Loucy (cell line): ENCODE data around the gene SCARF2.

Source experiments
- EZH2phosphoT487 ChIP-seq: fragments of 200-600 bp; IDR thresholded peaks from 2 replicates; pipeline ENCODE4 v1.6.1; 2018; ENCODE audit warnings: antibody characterized with exemption, mild to moderate bottlenecking, moderate library complexity, borderline replicate concordance
- TF ChIP-seq, protein P1 (sequence below): fragments of 200-600 bp; sonication (generic); conservative IDR thresholded peaks from 2 replicates; pipeline ENCODE4 v1.5.1; 2014; ENCODE audit warnings: mild to moderate bottlenecking, antibody characterized with exemption, low read length

DNA sequence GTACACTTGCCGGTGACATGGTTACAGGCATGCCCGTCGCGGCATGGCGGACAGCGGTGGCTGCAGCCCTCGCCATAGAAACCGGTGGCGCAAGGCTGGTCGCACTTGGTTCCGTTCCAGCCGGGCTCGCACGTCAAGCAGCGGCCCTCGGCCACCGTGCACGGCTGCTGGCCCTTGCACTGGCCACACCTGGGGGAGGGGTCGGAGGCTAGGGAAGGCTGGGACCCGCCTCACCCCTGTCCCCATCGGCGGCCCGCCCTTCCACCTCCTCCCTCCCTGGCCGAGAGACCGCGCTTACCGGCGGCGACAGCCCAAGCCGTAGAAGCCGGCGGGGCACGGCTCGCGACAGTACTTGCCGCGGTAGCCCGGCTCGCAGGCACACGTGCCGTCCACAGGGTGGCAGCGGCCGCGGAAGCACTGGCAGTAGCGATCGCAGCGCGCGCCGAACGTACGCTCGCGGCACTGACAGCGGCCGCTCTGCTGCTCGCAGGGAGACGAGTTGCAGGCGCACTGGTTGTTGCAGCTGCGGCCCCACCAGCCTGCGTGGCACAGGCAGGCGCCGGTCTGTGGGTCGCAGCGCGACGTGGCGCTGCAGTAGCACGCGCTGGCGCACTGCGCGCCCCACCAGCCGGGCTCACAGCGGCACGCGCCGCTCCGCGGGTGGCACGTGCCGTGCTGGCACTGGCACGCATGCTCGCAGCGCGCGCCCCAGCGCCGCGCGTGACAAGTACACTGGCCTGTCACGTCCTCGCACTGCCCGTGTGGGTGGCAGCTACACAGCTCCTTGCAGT lies 6.7 kb downstream of the SCARF2 start:
- TF ChIP-seq, protein P1, sequence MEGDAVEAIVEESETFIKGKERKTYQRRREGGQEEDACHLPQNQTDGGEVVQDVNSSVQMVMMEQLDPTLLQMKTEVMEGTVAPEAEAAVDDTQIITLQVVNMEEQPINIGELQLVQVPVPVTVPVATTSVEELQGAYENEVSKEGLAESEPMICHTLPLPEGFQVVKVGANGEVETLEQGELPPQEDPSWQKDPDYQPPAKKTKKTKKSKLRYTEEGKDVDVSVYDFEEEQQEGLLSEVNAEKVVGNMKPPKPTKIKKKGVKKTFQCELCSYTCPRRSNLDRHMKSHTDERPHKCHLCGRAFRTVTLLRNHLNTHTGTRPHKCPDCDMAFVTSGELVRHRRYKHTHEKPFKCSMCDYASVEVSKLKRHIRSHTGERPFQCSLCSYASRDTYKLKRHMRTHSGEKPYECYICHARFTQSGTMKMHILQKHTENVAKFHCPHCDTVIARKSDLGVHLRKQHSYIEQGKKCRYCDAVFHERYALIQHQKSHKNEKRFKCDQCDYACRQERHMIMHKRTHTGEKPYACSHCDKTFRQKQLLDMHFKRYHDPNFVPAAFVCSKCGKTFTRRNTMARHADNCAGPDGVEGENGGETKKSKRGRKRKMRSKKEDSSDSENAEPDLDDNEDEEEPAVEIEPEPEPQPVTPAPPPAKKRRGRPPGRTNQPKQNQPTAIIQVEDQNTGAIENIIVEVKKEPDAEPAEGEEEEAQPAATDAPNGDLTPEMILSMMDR: no peak
- TF ChIP-seq EZH2phosphoT487: no peak
